Measurements from ENCODE around the gene INCA1. TPM values are rescaled to one million over a fixed set of nuclear protein-coding genes. Genes with fewer than 3 reads are reported as not detected.

Gene INCA1
- total and polyA plus RNA-seq, 4 donors: 0.50 to 7.9 (median 4.6) TPM

DNA sequence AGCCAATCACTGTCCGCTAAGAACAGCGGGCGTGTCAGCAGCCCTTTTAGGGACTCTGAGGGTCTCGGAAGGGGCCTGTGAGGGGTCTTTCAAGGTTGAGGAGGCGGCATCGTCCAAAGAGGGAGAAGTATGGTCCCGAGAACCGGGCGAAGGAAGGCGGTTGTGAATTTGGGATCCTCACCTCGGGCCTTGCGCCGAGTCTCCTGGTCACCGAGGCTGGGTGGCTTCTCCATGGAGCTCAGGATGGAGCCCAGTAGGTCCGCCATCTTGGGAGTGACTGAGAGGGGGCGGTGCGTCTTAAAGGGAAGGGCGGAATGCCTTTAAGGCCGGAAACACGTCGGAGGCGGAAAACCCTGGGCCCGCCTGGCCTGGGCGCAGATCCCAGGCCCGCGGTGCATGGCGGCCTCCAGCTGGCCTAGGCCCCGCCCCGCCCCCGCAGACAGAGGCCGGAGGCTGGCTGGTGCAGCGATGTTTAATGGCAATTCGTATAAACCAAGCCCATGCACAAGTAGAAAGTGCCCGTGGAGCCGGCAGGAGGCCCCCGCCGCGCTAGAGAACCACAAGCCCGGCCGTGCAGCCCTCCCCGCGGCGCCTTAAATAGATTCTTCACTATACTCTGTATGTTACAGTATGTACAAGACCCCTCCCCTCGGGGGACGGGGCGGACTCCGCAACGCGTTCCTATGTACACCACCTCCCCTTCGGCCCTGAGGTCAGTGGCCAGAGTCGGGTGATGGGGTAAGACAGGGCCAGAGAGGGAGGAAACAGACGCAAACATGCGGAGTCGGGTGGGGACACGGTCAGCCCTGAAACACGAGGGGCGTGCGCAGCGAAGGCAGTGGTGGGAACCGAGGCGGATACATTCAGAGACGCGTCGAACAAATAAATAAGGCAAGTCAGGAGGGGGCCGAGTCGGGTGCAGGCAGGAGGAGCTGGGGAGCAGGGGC is 29.5 kb downstream of the INCA1 start, which contains the start of gene SPAG7:
Gene SPAG7 (minus strand): TSS at position 279 of the 947 bp plus-strand sequence. CDS start 13 bp downstream, at position 266.
- H3K27ac ChIP-seq (ENCODE audit: low read depth, low read length): peak within 1 kb of the TSS; percentile 100
- no peaks in the 10 kb centered on the region for H3K27me3 ChIP-seq (ENCODE audit: control insufficient read depth, insufficient read depth, low read length)
- no peaks in the 10 kb centered on the region for H3K9me3 ChIP-seq (ENCODE audit: control insufficient read depth, insufficient read depth, low read length)
- peak within 1 kb of the TSS; percentile 97 for H3K4me3 ChIP-seq (ENCODE audit: low read depth, low read length)
- H3K4me1 ChIP-seq (ENCODE audit: control insufficient read depth, insufficient read depth, low read length): peaks cover 37% of the 10 kb centered on the region
- H3K36me3 ChIP-seq (ENCODE audit: control insufficient read depth, insufficient read depth, low read length): peaks cover 52% of the 10 kb centered on the region
- WGBS (ENCODE audit: insufficient coverage): 0% methylated on average over 49 of the region's 66 CpGs
- peak; percentile 92 to 100 (median 98) for DNase-seq (ENCODE audit: low read depth in 4 of 6, low spot score in 6 of 6)

DNA sequence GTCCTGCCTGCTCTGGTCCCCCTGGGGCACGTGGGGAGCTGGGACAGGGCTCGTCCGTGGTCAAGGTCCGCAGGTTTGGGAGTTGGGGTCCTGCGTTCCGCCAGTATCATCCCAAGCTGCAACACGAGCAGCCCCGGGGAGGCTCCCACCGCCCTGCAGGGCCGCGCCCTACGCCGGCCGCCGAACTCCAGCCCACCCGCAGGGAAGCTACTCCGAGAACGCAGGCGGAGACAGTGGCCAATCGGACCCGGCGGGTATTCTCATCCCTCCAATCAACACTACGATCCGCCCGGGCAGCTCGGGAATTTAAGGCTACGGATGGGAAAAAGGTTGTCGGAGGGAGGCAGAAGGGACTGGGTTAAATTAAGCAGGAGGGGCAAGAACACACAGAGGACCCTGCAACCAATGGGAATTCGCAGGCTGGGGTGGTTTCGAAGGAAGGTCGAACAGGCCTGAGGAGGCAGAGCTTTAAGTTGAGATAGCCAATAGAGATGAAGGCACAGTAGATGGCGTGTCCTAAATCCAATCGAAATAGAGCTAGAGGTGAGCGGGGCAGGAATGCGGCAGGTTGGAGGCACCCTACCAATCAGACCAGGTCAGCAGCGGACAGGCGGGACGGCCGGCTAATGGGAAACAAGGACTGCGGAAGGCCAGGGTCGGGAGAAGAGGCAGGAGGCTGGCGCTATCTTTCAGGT is 30.3 kb downstream of the INCA1 start:
- H3K9me3 ChIP-seq (ENCODE audit: control insufficient read depth, insufficient read depth, low read length): no peaks in the 10 kb centered on the region

DNA sequence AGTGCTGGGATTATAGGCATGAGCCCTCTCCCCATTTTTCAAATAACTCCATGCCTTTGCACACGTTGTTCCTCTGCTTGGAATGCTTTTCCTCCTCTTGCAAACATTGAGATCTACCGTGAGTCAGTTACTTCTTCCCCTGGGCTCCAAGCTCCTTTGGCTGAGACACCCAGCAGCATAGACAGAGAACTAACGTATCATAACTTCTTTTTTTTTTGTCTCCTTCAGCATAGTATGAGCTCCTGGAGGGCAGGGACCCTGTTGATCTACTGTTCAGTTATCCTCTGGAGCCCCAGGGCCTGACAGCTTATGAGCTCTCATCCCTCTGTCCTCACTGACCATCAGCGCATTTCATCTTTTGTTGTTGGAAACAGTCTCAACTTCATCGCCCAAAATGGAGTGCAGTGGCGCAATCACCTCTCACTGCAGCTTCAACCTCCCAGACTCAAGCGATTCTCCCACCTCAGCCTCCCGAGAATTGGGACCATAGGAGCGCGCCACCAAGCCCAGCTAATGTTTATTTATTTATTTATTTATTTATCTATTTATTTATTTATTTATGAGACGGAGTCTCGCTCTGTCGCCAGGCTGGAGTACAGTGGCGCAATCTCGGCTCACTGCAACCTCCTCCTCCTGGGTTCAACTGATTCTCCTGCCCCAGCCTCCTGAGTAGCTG is 31.9 kb downstream of the INCA1 start:
- WGBS (ENCODE audit: insufficient coverage): 96% methylated on average over 6 of the region's 15 CpGs

More for the DNA sequence above, 30.3 kb downstream of the INCA1 start:
- Histone ChIP-seq H3K27me3 (ENCODE audit: control insufficient read depth, insufficient read depth, low read length) (no peaks in the 10 kb centered on the region), H3K4me3 (ENCODE audit: low read depth, low read length) (peak overlapping the region; percentile 97), H3K4me1 (ENCODE audit: control insufficient read depth, insufficient read depth, low read length) (peaks cover 37% of the 10 kb centered on the region), H3K36me3 (ENCODE audit: control insufficient read depth, insufficient read depth, low read length) (peaks cover 44% of the 10 kb centered on the region), H3K27ac (ENCODE audit: low read depth, low read length) (peak overlapping the region; percentile 100)
- DNase-seq (ENCODE audit: low read depth in 4 of 6, low spot score in 6 of 6): peak; percentile 96 to 100 (median 98)
- WGBS (ENCODE audit: insufficient coverage): 0% methylated on average over 35 of the region's 42 CpGs

DNA sequence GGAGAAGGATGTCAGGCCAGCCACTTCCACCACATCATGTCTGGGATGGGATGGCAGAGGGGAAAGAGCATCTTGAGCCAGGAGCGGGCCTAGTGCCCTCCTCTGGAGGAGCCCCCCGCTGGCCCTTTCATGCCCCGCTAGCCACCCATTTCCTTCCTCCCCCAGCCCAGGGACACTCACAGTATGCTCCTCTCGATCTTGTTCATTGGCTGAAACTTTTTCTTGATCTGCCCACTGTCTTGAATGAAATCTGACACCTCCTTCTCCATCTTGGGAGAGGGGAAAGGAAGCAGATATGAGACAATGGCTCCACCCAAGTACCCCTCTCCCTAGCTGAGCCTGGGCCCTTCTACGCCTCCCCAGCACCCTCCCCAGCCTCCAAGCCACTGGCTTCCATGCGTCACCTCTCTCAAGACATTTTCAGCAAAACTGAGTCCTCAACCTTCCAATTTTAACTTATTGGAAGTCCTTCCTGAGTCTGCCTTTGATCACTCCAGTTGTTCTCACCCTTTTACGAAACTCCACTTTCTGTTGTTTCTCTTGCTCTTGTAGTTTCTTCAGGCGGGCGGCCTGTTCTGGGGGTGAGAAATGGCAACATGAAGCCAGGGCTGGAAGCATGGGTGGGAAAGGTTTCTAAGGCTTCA is 36.9 kb downstream of the INCA1 start:
- Histone ChIP-seq H3K4me1 (ENCODE audit: control insufficient read depth, insufficient read depth, low read length) (no peaks in the 10 kb centered on the region), H3K27me3 (ENCODE audit: control insufficient read depth, insufficient read depth, low read length) (no peaks in the 10 kb centered on the region), H3K36me3 (ENCODE audit: control insufficient read depth, insufficient read depth, low read length) (peaks cover 45% of the 10 kb centered on the region), H3K4me3 (ENCODE audit: low read depth, low read length) (no peak overlapping the region), H3K9me3 (ENCODE audit: control insufficient read depth, insufficient read depth, low read length) (no peaks in the 10 kb centered on the region), H3K27ac (ENCODE audit: low read depth, low read length) (no peak overlapping the region)
- WGBS (ENCODE audit: insufficient coverage): 73% methylated on average over 8 of the region's 9 CpGs
- no peak for DNase-seq (ENCODE audit: low read depth in 4 of 6, low spot score in 6 of 6)

More for the DNA sequence above, 31.9 kb downstream of the INCA1 start:
- Histone ChIP-seq H3K27ac (ENCODE audit: low read depth, low read length) (no peak overlapping the region), H3K9me3 (ENCODE audit: control insufficient read depth, insufficient read depth, low read length) (no peaks in the 10 kb centered on the region), H3K4me1 (ENCODE audit: control insufficient read depth, insufficient read depth, low read length) (peaks cover 37% of the 10 kb centered on the region), H3K4me3 (ENCODE audit: low read depth, low read length) (no peak overlapping the region), H3K36me3 (ENCODE audit: control insufficient read depth, insufficient read depth, low read length) (peaks cover 36% of the 10 kb centered on the region), H3K27me3 (ENCODE audit: control insufficient read depth, insufficient read depth, low read length) (no peaks in the 10 kb centered on the region)
- DNase-seq (ENCODE audit: low read depth in 4 of 6, low spot score in 6 of 6): no peak

DNA sequence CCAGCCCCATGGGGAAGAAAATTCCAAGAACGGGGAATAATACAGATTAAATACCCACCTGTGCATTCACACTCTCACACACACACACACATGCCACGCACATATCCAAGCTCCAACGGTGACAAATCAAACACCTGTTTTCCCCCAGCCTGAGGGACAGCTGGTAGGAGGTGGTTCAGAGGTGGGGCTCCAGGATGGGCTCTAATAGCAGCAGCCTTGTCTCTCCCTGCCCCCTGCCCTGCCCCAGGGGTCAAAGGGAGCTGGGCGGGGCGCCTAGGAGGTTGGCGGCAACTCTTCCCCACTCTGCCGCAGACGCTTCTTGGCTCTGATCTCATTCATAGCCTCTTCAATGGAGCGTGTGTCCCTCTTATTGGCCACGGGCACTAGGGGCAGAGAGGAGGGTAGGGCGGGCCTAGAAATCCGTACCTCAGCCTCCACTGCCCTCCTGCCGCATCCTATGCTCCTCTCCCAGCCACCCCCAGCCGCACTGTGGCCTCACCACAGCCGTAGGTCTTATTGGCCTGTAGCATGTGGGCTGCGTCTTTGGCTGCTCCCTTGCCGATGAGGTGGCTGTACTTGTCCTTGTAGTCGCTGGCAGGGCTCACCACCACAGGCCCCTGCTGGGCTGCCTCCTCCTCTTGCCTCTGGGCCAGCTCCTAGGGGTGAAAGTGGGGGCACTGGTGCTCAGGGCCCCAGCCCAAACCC is 37.9 kb downstream of the INCA1 start:
- H3K36me3 ChIP-seq (ENCODE audit: control insufficient read depth, insufficient read depth, low read length): peaks cover 38% of the 10 kb centered on the region
- H3K9me3 ChIP-seq (ENCODE audit: control insufficient read depth, insufficient read depth, low read length): no peaks in the 10 kb centered on the region
- no peaks in the 10 kb centered on the region for H3K27me3 ChIP-seq (ENCODE audit: control insufficient read depth, insufficient read depth, low read length)
- 87% methylated on average over 14 of the region's 18 CpGs for WGBS (ENCODE audit: insufficient coverage)
- no peak for DNase-seq (ENCODE audit: low read depth in 4 of 6, low spot score in 6 of 6)
- no peak overlapping the region for H3K27ac ChIP-seq (ENCODE audit: low read depth, low read length)
- H3K4me3 ChIP-seq (ENCODE audit: low read depth, low read length): no peak overlapping the region
- no peaks in the 10 kb centered on the region for H3K4me1 ChIP-seq (ENCODE audit: control insufficient read depth, insufficient read depth, low read length)

DNA sequence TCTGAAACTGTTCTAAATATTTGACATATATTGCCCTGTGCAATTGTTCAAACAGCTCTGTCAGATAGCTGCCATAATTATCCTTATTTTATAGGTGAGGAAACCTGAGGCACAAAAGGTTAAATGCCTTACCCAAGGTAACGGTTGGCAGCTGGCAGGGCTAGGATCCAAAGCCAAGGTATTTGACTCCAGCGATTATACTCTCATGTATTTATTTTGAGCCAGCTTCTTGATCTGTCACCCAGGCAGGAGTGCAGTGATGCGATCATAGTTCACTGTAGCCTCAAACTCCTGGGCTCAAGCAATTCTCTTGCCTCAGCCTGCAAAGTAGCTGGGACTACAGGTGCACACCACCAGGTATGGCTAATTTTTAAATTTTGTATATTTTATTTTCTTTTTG is 39.2 kb downstream of the INCA1 start:
- 100% methylated on average over 3 of the region's 3 CpGs for WGBS (ENCODE audit: insufficient coverage)
- no peak overlapping the region for H3K27ac ChIP-seq (ENCODE audit: low read depth, low read length)

DNA sequence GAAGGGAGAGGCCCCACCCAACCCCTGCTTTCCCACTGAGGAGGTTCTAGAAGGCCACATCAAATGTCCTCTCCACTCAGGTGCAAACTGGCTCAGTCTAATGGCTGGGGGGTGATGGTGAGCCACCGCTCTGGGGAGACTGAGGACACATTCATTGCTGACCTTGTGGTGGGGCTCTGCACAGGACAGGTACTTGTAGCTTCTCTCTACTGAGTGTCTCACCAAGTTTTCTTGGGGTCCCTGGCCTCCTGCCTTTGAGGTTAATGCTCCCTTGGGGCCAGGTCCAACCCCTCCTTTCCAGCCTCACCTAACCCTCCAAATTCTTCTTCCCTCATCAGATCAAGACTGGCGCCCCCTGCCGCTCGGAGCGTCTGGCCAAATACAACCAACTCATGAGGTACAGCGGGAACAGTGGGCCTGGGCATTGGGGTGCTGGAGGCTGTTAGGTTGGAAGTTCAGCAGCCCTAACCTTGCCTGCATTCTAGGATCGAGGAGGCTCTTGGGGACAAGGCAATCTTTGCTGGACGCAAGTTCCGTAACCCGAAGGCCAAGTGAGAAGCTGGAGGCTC is 40.7 kb downstream of the INCA1 start:
- Histone ChIP-seq H3K36me3 (ENCODE audit: control insufficient read depth, insufficient read depth, low read length) (peaks cover 37% of the 10 kb centered on the region), H3K27me3 (ENCODE audit: control insufficient read depth, insufficient read depth, low read length) (no peaks in the 10 kb centered on the region), H3K27ac (ENCODE audit: low read depth, low read length) (no peak overlapping the region), H3K4me3 (ENCODE audit: low read depth, low read length) (no peak overlapping the region), H3K4me1 (ENCODE audit: control insufficient read depth, insufficient read depth, low read length) (no peaks in the 10 kb centered on the region), H3K9me3 (ENCODE audit: control insufficient read depth, insufficient read depth, low read length) (no peaks in the 10 kb centered on the region)
- 94% methylated on average over 6 of the region's 10 CpGs for WGBS (ENCODE audit: insufficient coverage)
- no peak for DNase-seq (ENCODE audit: low read depth in 4 of 6, low spot score in 6 of 6)

More for the DNA sequence above, 39.2 kb downstream of the INCA1 start:
- H3K4me1 ChIP-seq (ENCODE audit: control insufficient read depth, insufficient read depth, low read length): no peaks in the 10 kb centered on the region
- DNase-seq (ENCODE audit: low read depth in 4 of 6, low spot score in 6 of 6): no peak
- H3K36me3 ChIP-seq (ENCODE audit: control insufficient read depth, insufficient read depth, low read length): peaks cover 37% of the 10 kb centered on the region
- H3K27me3 ChIP-seq (ENCODE audit: control insufficient read depth, insufficient read depth, low read length): no peaks in the 10 kb centered on the region
- H3K4me3 ChIP-seq (ENCODE audit: low read depth, low read length): no peak overlapping the region
- H3K9me3 ChIP-seq (ENCODE audit: control insufficient read depth, insufficient read depth, low read length): no peaks in the 10 kb centered on the region

DNA sequence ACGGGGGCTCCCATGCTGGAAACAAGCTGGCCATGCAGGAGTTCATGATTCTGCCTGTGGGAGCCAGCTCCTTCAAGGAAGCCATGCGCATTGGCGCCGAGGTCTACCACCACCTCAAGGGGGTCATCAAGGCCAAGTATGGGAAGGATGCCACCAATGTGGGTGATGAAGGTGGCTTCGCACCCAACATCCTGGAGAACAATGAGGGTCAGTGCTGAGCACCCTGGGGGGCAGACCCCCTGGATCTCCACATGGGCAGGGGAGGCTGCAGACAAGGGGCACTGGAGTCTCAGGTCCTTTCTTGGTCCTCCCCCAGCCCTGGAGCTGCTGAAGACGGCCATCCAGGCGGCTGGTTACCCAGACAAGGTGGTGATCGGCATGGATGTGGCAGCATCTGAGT is 42.2 kb downstream of the INCA1 start:
- Histone ChIP-seq H3K4me3 (ENCODE audit: low read depth, low read length) (no peak overlapping the region), H3K27ac (ENCODE audit: low read depth, low read length) (no peak overlapping the region), H3K4me1 (ENCODE audit: control insufficient read depth, insufficient read depth, low read length) (peaks cover 12% of the 10 kb centered on the region), H3K9me3 (ENCODE audit: control insufficient read depth, insufficient read depth, low read length) (no peaks in the 10 kb centered on the region), H3K27me3 (ENCODE audit: control insufficient read depth, insufficient read depth, low read length) (peaks cover 9% of the 10 kb centered on the region), H3K36me3 (ENCODE audit: control insufficient read depth, insufficient read depth, low read length) (peaks cover 28% of the 10 kb centered on the region)
- WGBS (ENCODE audit: insufficient coverage): 96% methylated on average over 8 of the region's 8 CpGs
- no peak for DNase-seq (ENCODE audit: low read depth in 4 of 6, low spot score in 6 of 6)

Measured in spinal cord (tissue), 10 donors.